Endodermal cell (in vitro differentiated cells): ENCODE results near the gene RAB24. TPM values are rescaled to one million over a fixed set of nuclear protein-coding genes. Genes with fewer than 3 reads are reported as not detected.

Experiments used
- DNase-seq: peaks from one replicate; pipeline ENCODE4 v3.0.0-alpha.2; 2017
- H3K27ac ChIP-seq: 2 replicates; pipeline ENCODE4 v1.5.1; 2013; ENCODE audit warnings: mild to moderate bottlenecking, low read depth, low read length, moderate library complexity
- H3K27me3 ChIP-seq: 2 replicates; pipeline ENCODE4 v1.6.1; 2013; ENCODE audit warnings: mild to moderate bottlenecking, low read length, moderate library complexity; ENCODE audit not compliant: insufficient read depth, control insufficient read depth, poor library complexity, severe bottlenecking
- H3K36me3 ChIP-seq: 2 replicates; pipeline ENCODE4 v1.7.0; 2013; ENCODE audit warnings: mild to moderate bottlenecking, low read length, moderate library complexity; ENCODE audit not compliant: control insufficient read depth, insufficient read depth
- H3K4me1 ChIP-seq: one replicate; pipeline ENCODE4 v1.7.0; 2013; ENCODE audit warnings: low read length; ENCODE audit not compliant: control insufficient read depth, insufficient read depth
- H3K4me3 ChIP-seq: 2 replicates; pipeline ENCODE4 v1.5.1; 2013; ENCODE audit warnings: mild to moderate bottlenecking, low read length, moderate library complexity
- H3K9ac ChIP-seq: 2 replicates; pipeline ENCODE4 v1.6.1; 2013; ENCODE audit warnings: mild to moderate bottlenecking, low read length, moderate library complexity; ENCODE audit not compliant: poor library complexity, severe bottlenecking; ENCODE audit errors: extremely low read depth
- H3K9me3 ChIP-seq: 2 replicates; pipeline ENCODE4 v1.6.1; 2013; ENCODE audit warnings: mild to moderate bottlenecking, low read length, moderate library complexity; ENCODE audit not compliant: control insufficient read depth
- H3K27ac Mint-ChIP-seq: 2 replicates; pipeline ENCODE4 v1.8.0; 2020; ENCODE audit warnings: mixed read lengths
- H3K27me3 Mint-ChIP-seq: 2 replicates; pipeline ENCODE4 v1.8.0; 2021; ENCODE audit warnings: mild to moderate bottlenecking, mixed read lengths; ENCODE audit not compliant: insufficient read depth
- H3K36me3 Mint-ChIP-seq: 2 replicates; pipeline ENCODE4 v1.8.0; 2020; ENCODE audit warnings: low read depth, mixed read lengths
- H3K4me1 Mint-ChIP-seq: 2 replicates; pipeline ENCODE4 v1.8.0; 2020; ENCODE audit warnings: mixed read lengths
- H3K4me3 Mint-ChIP-seq: 2 replicates; pipeline ENCODE4 v1.8.0; 2020; ENCODE audit warnings: mild to moderate bottlenecking, moderate library complexity, mixed read lengths
- H3K9me3 Mint-ChIP-seq: 2 replicates; pipeline ENCODE4 v1.8.0; 2020; ENCODE audit warnings: mild to moderate bottlenecking, mixed read lengths
- WGBS, 2 experiments: methylation state at CpG; one replicate each; pipeline versions ENCODE4 v1.1.5 to v1.1.7; 2013; ENCODE audit warnings: missing lambda C conversion rate in 2 of 2, mixed read lengths in 1 of 2; ENCODE audit not compliant: insufficient coverage in 1 of 2, insufficient read length in 1 of 2; 5-methylcytosine and 5-hydroxymethylcytosine counted together
- total RNA-seq, 2 donors: library from RNA; stranded (reverse); fragmentation: NEBNext Ultra II Directional in 1 of 2; extraction: Animal tissue kit (Norgen Biotek cat#: 25700) in 1 of 2; gene quantifications; 2 replicates in 1 of 2; 3 replicates in 1 of 2; pipeline ENCODE4 v1.2.1, GENCODE V29; 2021
- TF ChIP-seq, protein P1 (sequence below): fragments of 200-600 bp; sonication (generic); conservative IDR thresholded peaks from 2 replicates; pipeline ENCODE4 v1.5.0; 2021; ENCODE audit warnings: antibody characterized with exemption, mild to moderate bottlenecking

RAB24 gene
- total RNA-seq, 2 donors from 2014 or later: 13.8 to 25.1 TPM

DNA sequence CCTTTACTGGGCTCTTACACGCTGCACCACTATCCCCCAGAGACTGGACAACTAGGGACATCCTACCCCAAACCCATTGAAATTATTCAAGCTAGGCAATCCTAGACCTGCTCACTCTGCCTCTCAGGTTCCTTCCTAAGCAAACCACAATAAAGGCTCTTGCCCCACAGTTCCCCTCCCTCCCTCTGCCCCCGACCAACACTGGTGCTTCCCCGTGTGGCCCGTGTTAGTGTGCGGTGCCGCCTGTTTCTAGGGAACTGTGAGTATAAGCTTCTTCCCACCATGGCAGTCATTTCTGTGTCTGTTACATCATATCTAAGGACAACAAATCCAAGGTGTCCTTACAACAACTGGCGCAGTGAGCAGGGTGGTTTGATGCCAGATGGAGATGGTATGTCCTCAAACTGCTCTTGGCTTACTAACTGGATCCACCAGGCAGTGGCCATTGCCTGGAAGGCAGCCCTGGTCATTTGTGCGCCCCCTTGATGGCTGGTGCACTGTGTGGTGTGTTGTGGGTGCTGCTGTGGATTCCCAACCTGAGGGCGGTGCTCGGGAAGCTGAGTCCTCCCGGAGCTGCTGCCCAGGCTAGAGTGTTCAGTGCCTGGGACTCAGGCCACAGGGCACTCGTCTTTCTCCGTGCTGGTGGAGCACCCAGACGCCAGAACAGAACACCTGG is 16.5 kb upstream of the RAB24 start:
- H3K4me3 Mint-ChIP-seq: no peak overlapping the region
- no peak overlapping the region for H3K9ac ChIP-seq
- peaks cover 6% of the 10 kb centered on the region for H3K4me1 Mint-ChIP-seq
- no peaks in the 10 kb centered on the region for H3K4me1 ChIP-seq
- peaks cover 9% of the 10 kb centered on the region for H3K9me3 ChIP-seq
- DNase-seq: no peak
- TF ChIP-seq, protein P1, sequence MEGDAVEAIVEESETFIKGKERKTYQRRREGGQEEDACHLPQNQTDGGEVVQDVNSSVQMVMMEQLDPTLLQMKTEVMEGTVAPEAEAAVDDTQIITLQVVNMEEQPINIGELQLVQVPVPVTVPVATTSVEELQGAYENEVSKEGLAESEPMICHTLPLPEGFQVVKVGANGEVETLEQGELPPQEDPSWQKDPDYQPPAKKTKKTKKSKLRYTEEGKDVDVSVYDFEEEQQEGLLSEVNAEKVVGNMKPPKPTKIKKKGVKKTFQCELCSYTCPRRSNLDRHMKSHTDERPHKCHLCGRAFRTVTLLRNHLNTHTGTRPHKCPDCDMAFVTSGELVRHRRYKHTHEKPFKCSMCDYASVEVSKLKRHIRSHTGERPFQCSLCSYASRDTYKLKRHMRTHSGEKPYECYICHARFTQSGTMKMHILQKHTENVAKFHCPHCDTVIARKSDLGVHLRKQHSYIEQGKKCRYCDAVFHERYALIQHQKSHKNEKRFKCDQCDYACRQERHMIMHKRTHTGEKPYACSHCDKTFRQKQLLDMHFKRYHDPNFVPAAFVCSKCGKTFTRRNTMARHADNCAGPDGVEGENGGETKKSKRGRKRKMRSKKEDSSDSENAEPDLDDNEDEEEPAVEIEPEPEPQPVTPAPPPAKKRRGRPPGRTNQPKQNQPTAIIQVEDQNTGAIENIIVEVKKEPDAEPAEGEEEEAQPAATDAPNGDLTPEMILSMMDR: no peak
- no peaks in the 10 kb centered on the region for H3K27me3 ChIP-seq
- 96 to 97% methylated on average over 11 to 14 of the region's 14 CpGs for WGBS, 2 experiments
- H3K27me3 Mint-ChIP-seq: no peaks in the 10 kb centered on the region
- H3K27ac Mint-ChIP-seq: no peak overlapping the region
- H3K27ac ChIP-seq: no peak overlapping the region
- peaks cover 8% of the 10 kb centered on the region for H3K36me3 ChIP-seq
- H3K9me3 Mint-ChIP-seq: peaks cover 2% of the 10 kb centered on the region
- no peak overlapping the region for H3K4me3 ChIP-seq
- peaks cover 29% of the 10 kb centered on the region for H3K36me3 Mint-ChIP-seq

- H3K4me3 Mint-ChIP-seq: no peak overlapping the region
Measured at GRCh38 chr5:177317959-177318377, 14.4 kb upstream of the RAB24 start.

DNA sequence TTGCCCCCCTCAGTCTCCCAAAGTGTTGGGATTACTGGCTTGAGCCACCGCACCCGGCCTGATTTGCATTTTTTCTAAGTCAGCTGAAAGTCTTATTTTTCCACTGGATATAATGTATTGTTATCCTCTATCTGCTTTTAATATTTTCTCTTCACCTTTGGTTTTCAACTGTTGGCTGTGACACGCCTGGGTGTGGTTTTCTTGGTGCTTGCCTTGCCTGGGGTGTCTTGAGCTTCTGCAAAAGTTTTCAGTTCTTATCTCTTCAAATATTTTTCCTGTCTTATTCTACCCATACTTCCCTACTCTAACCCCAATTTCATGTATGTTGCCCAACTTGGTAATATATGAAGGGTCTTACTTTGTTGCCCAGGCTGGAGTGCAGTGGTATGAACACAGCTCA is 12.5 kb upstream of the RAB24 start:
- H3K27me3 Mint-ChIP-seq: peaks cover under 1% of the 10 kb centered on the region
- Histone ChIP-seq H3K4me3 (no peak overlapping the region), H3K27ac (no peak overlapping the region), H3K9me3 (peaks cover 9% of the 10 kb centered on the region), H3K27me3 (no peaks in the 10 kb centered on the region), H3K9ac (no peak overlapping the region), H3K4me1 (no peaks in the 10 kb centered on the region), H3K36me3 (no peaks in the 10 kb centered on the region)
- H3K4me3 Mint-ChIP-seq: no peak overlapping the region
- no peak for DNase-seq
- H3K27ac Mint-ChIP-seq: no peak overlapping the region
- WGBS, 2 experiments: 94% methylated on average over 3 of the region's 3 CpGs; no CpG with 5 or more reads in 1 of the 2 experiments
- peaks cover 10% of the 10 kb centered on the region for H3K4me1 Mint-ChIP-seq
- H3K9me3 Mint-ChIP-seq: peaks cover 2% of the 10 kb centered on the region
- H3K36me3 Mint-ChIP-seq: peaks cover 16% of the 10 kb centered on the region
- TF ChIP-seq, protein P1: no peak

More at GRCh38 chr5:177317959-177318377, 14.4 kb upstream of the RAB24 start:
- Histone ChIP-seq H3K36me3 (no peaks in the 10 kb centered on the region), H3K9me3 (peaks cover 9% of the 10 kb centered on the region), H3K4me1 (no peaks in the 10 kb centered on the region), H3K27me3 (no peaks in the 10 kb centered on the region), H3K9ac (no peak overlapping the region), H3K4me3 (no peak overlapping the region), H3K27ac (no peak overlapping the region)
- Mint-ChIP-seq H3K27me3 (no peaks in the 10 kb centered on the region), H3K36me3 (peaks cover 21% of the 10 kb centered on the region), H3K4me1 (peaks cover 6% of the 10 kb centered on the region), H3K27ac (peak overlapping the region; percentile 80), H3K9me3 (peaks cover 2% of the 10 kb centered on the region)
- TF ChIP-seq, protein P1: peak; percentile 94
- peak; percentile 91 for DNase-seq
- 35 to 44% methylated on average over 5 to 7 of the region's 7 CpGs for WGBS, 2 experiments
